HEK293 (cell line): Measurements from ENCODE around the gene ASIP.

Source experiments
- CTCF ChIA-PET: fragments of 350-600 bp; formaldehyde crosslinking; extraction: SDS; loops from one replicate; lab custom pipeline; 2021; ENCODE audit warnings: antibody characterized with exemption; lab: Yijun Ruan, JAX
- POLR2A ChIA-PET: fragments of 300-600 bp; formaldehyde crosslinking; extraction: SDS; loops from one replicate; lab custom pipeline; 2020; ENCODE audit warnings: antibody characterized with exemption, inconsistent platforms; lab: Yijun Ruan, JAX
- H3K27ac ChIP-seq: fragments of 200-500 bp; sonication (Bioruptor generic); 2 replicates; pipeline ENCODE4 v1.5.1; 2014; ENCODE audit warnings: low read depth, low read length, control low read depth, inconsistent platforms; ENCODE audit errors: extremely low read depth
- H3K36me3 ChIP-seq, 2 experiments: fragments of 200-500 bp in 1 of 2; sonication (Bioruptor generic) in 1 of 2; 1 replicate in 1 of 2; 2 replicates in 1 of 2; pipeline ENCODE4 v1.5.1; 2014 to 2017; ENCODE audit warnings: inconsistent platforms in 2 of 2, low read length in 2 of 2; ENCODE audit not compliant: control insufficient read depth in 2 of 2, insufficient read depth in 1 of 2
- H3K4me1 ChIP-seq: fragments of 200-500 bp; sonication (Bioruptor generic); 2 replicates; pipeline ENCODE4 v1.5.1; 2014; ENCODE audit warnings: mild to moderate bottlenecking, low read length, inconsistent platforms; ENCODE audit not compliant: control insufficient read depth, insufficient read depth
- H3K4me3 ChIP-seq: 2 replicates; pipeline ENCODE4 v1.5.1; 2011; ENCODE audit warnings: low read depth, mild to moderate bottlenecking, control low read depth, low read length, moderate library complexity
- H3K9me3 ChIP-seq: fragments of 200-500 bp; sonication (Bioruptor generic); 2 replicates; pipeline ENCODE4 v1.5.1; 2014; ENCODE audit warnings: low read depth, low read length, inconsistent platforms; ENCODE audit not compliant: control insufficient read depth, insufficient read depth
- GLI2 ChIP-seq: fragments of 450-650 bp; formaldehyde crosslinking; IDR thresholded peaks from 2 replicates; pipeline ENCODE4; 2017; ENCODE audit warnings: missing biosample characterization, missing genetic modification characterization, low read depth, borderline replicate concordance
- GLIS2 ChIP-seq: fragments of 450-650 bp; formaldehyde crosslinking; IDR thresholded peaks from 2 replicates; pipeline ENCODE4 v1.5.1; 2016; ENCODE audit warnings: missing biosample characterization, missing genetic modification characterization
- OSR2 ChIP-seq: fragments of 450-650 bp; formaldehyde crosslinking; IDR thresholded peaks from 2 replicates; pipeline ENCODE4 v1.5.1; 2016; ENCODE audit warnings: missing biosample characterization, missing genetic modification characterization
- SALL2 ChIP-seq: fragments of 450-650 bp; formaldehyde crosslinking; IDR thresholded peaks from 2 replicates; pipeline ENCODE4 v1.5.0; 2017; ENCODE audit warnings: missing biosample characterization, mild to moderate bottlenecking, missing genetic modification characterization, borderline replicate concordance
- TCF7L2 ChIP-seq: IDR thresholded peaks from 2 replicates; pipeline ENCODE4 v1.6.1; 2011; ENCODE audit warnings: low read depth, mild to moderate bottlenecking, inconsistent platforms, low read length, moderate library complexity, borderline replicate concordance
- YY2 ChIP-seq: fragments of 450-650 bp; formaldehyde crosslinking; IDR thresholded peaks from 2 replicates; pipeline ENCODE4 v1.5.1; 2016; ENCODE audit warnings: missing biosample characterization, missing genetic modification characterization
- ZBTB21 ChIP-seq: fragments of 450-650 bp; formaldehyde crosslinking; IDR thresholded peaks from 2 replicates; pipeline ENCODE4 v1.5.1; 2017; ENCODE audit warnings: missing biosample characterization, missing genetic modification characterization
- ZBTB7A ChIP-seq: fragments of 450-650 bp; formaldehyde crosslinking; IDR thresholded peaks from 2 replicates; pipeline ENCODE4 v1.5.1; 2016; ENCODE audit warnings: low read depth, missing biosample characterization, missing genetic modification characterization
- ZBTB8A ChIP-seq: fragments of 450-650 bp; formaldehyde crosslinking; IDR thresholded peaks from 2 replicates; pipeline ENCODE4 v1.5.1; 2016; ENCODE audit warnings: missing biosample characterization, missing genetic modification characterization
- ZFP41 ChIP-seq: fragments of 450-650 bp; formaldehyde crosslinking; IDR thresholded peaks from 2 replicates; pipeline ENCODE4 v1.5.1; 2016; ENCODE audit warnings: missing biosample characterization, missing genetic modification characterization, borderline replicate concordance
- ZIC2 ChIP-seq: fragments of 450-650 bp; formaldehyde crosslinking; IDR thresholded peaks from 2 replicates; pipeline ENCODE4 v1.5.1; 2016; ENCODE audit warnings: missing biosample characterization, missing genetic modification characterization
- ZNF132 ChIP-seq: fragments of 450-650 bp; formaldehyde crosslinking; IDR thresholded peaks from 2 replicates; pipeline ENCODE4 v1.5.1; 2017; ENCODE audit warnings: missing biosample characterization, missing genetic modification characterization, borderline replicate concordance
- ZNF266 ChIP-seq: fragments of 450-650 bp; formaldehyde crosslinking; IDR thresholded peaks from 2 replicates; pipeline ENCODE4 v1.5.1; 2016; ENCODE audit warnings: missing biosample characterization, missing genetic modification characterization, low read depth
- ZNF37A ChIP-seq: fragments of 450-650 bp; IDR thresholded peaks from 2 replicates; pipeline ENCODE4 v1.5.1; 2018; ENCODE audit warnings: missing biosample characterization, missing genetic modification characterization
- ZNF394 ChIP-seq: fragments of 450-650 bp; formaldehyde crosslinking; IDR thresholded peaks from 2 replicates; pipeline ENCODE4 v1.5.1; 2016; ENCODE audit warnings: missing biosample characterization, missing genetic modification characterization, mild to moderate bottlenecking, moderate library complexity, borderline replicate concordance
- ZNF473 ChIP-seq: fragments of 450-650 bp; formaldehyde crosslinking; IDR thresholded peaks from 2 replicates; pipeline ENCODE4 v1.5.1; 2017; ENCODE audit warnings: missing biosample characterization, missing genetic modification characterization
- ZNF654 ChIP-seq: fragments of 450-650 bp; formaldehyde crosslinking; IDR thresholded peaks from 2 replicates; pipeline ENCODE4 v1.5.1; 2016; ENCODE audit warnings: low read depth, missing biosample characterization, missing genetic modification characterization
- ZNF768 ChIP-seq: fragments of 450-650 bp; formaldehyde crosslinking; IDR thresholded peaks from 2 replicates; pipeline ENCODE4 v1.5.1; 2018; ENCODE audit warnings: missing biosample characterization, mild to moderate bottlenecking, missing genetic modification characterization
- TF ChIP-seq, protein P1 (sequence below): fragments of 450-650 bp; formaldehyde crosslinking; IDR thresholded peaks from 2 replicates; pipeline ENCODE4 v1.5.1; 2017; ENCODE audit warnings: missing biosample characterization, missing genetic modification characterization
- TF ChIP-seq, protein P2 (sequence below): fragments of 450-650 bp; formaldehyde crosslinking; IDR thresholded peaks from 2 replicates; pipeline ENCODE4 v1.5.1; 2016; ENCODE audit warnings: missing biosample characterization, missing genetic modification characterization, low read depth
- TF ChIP-seq, protein P3 (sequence below): sonication (generic); formaldehyde crosslinking; IDR thresholded peaks from 2 replicates; pipeline ENCODE4 v1.8.1; 2022; ENCODE audit warnings: mild to moderate bottlenecking, moderate library complexity, missing genetic modification reagents
- TF ChIP-seq, protein P4 (sequence below): fragments of 450-650 bp; formaldehyde crosslinking; IDR thresholded peaks from 2 replicates; pipeline ENCODE4 v1.5.1; 2016; ENCODE audit warnings: missing biosample characterization, missing genetic modification characterization
- TF ChIP-seq, protein P5 (sequence below): fragments of 450-650 bp; IDR thresholded peaks from 2 replicates; pipeline ENCODE4 v1.5.1; 2018; ENCODE audit warnings: missing biosample characterization, missing genetic modification characterization
- TF ChIP-seq, protein P6 (sequence below): fragments of 450-650 bp; formaldehyde crosslinking; IDR thresholded peaks from 2 replicates; pipeline ENCODE4 v1.5.1; 2016; ENCODE audit warnings: missing biosample characterization, missing genetic modification characterization
- TF ChIP-seq, protein P7 (sequence below): fragments of 450-650 bp; IDR thresholded peaks from 2 replicates; pipeline ENCODE4 v1.5.1; 2018; ENCODE audit warnings: missing biosample characterization, mild to moderate bottlenecking, missing genetic modification characterization

ASIP gene

DNA sequence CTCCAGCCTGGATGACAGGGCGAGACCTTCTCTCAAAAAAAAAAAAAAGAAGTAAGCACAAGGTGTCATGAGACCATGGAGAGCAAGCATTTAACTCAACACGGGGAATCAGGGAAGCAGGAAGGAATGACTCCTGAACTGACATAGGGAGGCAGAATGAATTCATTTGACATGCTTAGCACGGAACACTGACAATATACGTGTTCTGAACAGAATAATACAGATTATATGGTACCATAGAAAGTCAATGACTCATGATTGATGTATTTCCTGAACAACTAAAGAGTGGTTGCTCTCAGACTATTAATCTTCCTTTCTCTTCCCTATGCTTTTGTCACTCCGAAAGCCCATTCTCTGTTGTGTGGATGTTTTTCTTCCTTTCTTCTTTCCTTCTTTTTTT is 20.7 kb upstream of the ASIP start (continued):
- no peak for TF ChIP-seq ZFP41 (tag by site-specific recombination)
- TF ChIP-seq, protein P1, sequence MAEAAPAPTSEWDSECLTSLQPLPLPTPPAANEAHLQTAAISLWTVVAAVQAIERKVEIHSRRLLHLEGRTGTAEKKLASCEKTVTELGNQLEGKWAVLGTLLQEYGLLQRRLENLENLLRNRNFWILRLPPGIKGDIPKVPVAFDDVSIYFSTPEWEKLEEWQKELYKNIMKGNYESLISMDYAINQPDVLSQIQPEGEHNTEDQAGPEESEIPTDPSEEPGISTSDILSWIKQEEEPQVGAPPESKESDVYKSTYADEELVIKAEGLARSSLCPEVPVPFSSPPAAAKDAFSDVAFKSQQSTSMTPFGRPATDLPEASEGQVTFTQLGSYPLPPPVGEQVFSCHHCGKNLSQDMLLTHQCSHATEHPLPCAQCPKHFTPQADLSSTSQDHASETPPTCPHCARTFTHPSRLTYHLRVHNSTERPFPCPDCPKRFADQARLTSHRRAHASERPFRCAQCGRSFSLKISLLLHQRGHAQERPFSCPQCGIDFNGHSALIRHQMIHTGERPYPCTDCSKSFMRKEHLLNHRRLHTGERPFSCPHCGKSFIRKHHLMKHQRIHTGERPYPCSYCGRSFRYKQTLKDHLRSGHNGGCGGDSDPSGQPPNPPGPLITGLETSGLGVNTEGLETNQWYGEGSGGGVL = no peak
- TF ChIP-seq GLI2 (tag by site-specific recombination) = no peak
- no peak for TF ChIP-seq SALL2 (tag by site-specific recombination)
- TF ChIP-seq, protein P2, sequence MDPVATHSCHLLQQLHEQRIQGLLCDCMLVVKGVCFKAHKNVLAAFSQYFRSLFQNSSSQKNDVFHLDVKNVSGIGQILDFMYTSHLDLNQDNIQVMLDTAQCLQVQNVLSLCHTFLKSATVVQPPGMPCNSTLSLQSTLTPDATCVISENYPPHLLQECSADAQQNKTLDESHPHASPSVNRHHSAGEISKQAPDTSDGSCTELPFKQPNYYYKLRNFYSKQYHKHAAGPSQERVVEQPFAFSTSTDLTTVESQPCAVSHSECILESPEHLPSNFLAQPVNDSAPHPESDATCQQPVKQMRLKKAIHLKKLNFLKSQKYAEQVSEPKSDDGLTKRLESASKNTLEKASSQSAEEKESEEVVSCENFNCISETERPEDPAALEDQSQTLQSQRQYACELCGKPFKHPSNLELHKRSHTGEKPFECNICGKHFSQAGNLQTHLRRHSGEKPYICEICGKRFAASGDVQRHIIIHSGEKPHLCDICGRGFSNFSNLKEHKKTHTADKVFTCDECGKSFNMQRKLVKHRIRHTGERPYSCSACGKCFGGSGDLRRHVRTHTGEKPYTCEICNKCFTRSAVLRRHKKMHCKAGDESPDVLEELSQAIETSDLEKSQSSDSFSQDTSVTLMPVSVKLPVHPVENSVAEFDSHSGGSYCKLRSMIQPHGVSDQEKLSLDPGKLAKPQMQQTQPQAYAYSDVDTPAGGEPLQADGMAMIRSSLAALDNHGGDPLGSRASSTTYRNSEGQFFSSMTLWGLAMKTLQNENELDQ (tag by site-specific recombination) = no peak
- TF ChIP-seq, protein P3, sequence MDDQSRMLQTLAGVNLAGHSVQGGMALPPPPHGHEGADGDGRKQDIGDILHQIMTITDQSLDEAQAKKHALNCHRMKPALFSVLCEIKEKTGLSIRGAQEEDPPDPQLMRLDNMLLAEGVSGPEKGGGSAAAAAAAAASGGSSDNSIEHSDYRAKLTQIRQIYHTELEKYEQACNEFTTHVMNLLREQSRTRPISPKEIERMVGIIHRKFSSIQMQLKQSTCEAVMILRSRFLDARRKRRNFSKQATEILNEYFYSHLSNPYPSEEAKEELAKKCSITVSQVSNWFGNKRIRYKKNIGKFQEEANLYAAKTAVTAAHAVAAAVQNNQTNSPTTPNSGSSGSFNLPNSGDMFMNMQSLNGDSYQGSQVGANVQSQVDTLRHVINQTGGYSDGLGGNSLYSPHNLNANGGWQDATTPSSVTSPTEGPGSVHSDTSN (CRISPR knock-in tag) = no peak
- TF ChIP-seq, protein P4, sequence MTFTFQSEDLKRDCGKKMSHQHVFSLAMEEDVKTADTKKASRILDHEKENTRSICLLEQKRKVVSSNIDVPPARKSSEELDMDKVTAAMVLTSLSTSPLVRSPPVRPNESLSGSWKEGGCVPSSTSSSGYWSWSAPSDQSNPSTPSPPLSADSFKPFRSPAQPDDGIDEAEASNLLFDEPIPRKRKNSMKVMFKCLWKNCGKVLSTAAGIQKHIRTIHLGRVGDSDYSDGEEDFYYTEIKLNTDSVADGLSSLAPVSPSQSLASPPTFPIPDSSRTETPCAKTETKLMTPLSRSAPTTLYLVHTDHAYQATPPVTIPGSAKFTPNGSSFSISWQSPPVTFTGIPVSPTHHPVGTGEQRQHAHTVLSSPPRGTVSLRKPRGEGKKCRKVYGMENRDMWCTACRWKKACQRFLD (tag by site-specific recombination) = no peak
- TF ChIP-seq ZBTB7A (tag by site-specific recombination) = no peak

DNA sequence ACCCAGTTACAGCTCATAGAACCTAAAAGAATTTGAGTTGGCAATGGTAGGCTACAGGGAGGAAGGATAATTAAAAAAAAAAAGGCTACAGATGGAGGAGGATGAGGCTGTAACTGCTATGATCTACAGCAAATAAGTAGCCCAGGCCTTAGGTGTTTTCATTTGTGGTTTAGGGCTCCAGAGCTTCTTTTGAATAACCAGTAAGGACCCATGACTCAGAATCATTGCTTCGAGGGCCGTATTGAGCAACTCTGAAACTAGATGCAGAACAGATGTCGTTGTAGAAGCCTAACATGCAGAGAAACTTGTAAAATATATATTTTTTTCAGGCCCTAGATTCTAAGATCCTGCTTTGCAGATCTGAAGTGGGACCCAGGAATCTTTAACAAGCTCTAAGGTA is 19.0 kb upstream of the ASIP start:
- Histone ChIP-seq H3K4me1 (no peaks in the 10 kb centered on the region), H3K9me3 (no peaks in the 10 kb centered on the region), H3K36me3 (no peaks in the 10 kb centered on the region), H3K27ac (no peak overlapping the region), H3K4me3 (no peak overlapping the region)
- ChIA-PET POLR2A (interaction anchor here (1.2 kb wide), 1 partner anchor 9 kb away, joined by 3 read pairs; no protein-coding TSS in a partner anchor), CTCF (interaction anchor here (0.6 kb wide), 1 partner anchor 87 kb away, joined by 4 read pairs; no protein-coding TSS in a partner anchor)
- TF ChIP-seq GLIS2 (tag by site-specific recombination) (no peak), ZBTB7A (tag by site-specific recombination) (no peak), ZBTB8A (tag by site-specific recombination) (no peak), ZBTB21 (tag by site-specific recombination) (no peak), ZIC2 (tag by site-specific recombination) (no peak), TCF7L2 (no peak), ZNF473 (tag by site-specific recombination) (no peak), ZNF37A (tag by site-specific recombination) (no peak), ZNF132 (tag by site-specific recombination) (no peak), ZNF768 (tag by site-specific recombination) (no peak), ZNF266 (tag by site-specific recombination) (no peak), ZNF654 (tag by site-specific recombination) (no peak), ZNF394 (tag by site-specific recombination) (no peak), YY2 (no peak), OSR2 (tag by site-specific recombination) (no peak)
- TF ChIP-seq, protein P5, sequence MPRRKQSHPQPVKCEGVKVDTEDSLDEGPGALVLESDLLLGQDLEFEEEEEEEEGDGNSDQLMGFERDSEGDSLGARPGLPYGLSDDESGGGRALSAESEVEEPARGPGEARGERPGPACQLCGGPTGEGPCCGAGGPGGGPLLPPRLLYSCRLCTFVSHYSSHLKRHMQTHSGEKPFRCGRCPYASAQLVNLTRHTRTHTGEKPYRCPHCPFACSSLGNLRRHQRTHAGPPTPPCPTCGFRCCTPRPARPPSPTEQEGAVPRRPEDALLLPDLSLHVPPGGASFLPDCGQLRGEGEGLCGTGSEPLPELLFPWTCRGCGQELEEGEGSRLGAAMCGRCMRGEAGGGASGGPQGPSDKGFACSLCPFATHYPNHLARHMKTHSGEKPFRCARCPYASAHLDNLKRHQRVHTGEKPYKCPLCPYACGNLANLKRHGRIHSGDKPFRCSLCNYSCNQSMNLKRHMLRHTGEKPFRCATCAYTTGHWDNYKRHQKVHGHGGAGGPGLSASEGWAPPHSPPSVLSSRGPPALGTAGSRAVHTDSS = no peak
- TF ChIP-seq, protein P6, sequence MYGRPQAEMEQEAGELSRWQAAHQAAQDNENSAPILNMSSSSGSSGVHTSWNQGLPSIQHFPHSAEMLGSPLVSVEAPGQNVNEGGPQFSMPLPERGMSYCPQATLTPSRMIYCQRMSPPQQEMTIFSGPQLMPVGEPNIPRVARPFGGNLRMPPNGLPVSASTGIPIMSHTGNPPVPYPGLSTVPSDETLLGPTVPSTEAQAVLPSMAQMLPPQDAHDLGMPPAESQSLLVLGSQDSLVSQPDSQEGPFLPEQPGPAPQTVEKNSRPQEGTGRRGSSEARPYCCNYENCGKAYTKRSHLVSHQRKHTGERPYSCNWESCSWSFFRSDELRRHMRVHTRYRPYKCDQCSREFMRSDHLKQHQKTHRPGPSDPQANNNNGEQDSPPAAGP = no peak
- TF ChIP-seq, protein P7, sequence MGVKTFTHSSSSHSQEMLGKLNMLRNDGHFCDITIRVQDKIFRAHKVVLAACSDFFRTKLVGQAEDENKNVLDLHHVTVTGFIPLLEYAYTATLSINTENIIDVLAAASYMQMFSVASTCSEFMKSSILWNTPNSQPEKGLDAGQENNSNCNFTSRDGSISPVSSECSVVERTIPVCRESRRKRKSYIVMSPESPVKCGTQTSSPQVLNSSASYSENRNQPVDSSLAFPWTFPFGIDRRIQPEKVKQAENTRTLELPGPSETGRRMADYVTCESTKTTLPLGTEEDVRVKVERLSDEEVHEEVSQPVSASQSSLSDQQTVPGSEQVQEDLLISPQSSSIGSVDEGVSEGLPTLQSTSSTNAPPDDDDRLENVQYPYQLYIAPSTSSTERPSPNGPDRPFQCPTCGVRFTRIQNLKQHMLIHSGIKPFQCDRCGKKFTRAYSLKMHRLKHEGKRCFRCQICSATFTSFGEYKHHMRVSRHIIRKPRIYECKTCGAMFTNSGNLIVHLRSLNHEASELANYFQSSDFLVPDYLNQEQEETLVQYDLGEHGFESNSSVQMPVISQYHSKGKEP = no peak
